ENCODE measurements around the gene MSTO1.
"Not testable (repeated sequence)": the region's sequence is repeated elsewhere in the genome, so short reads cannot be mapped to it uniquely, and the experiment has no call there.

MSTO1 gene

DNA sequence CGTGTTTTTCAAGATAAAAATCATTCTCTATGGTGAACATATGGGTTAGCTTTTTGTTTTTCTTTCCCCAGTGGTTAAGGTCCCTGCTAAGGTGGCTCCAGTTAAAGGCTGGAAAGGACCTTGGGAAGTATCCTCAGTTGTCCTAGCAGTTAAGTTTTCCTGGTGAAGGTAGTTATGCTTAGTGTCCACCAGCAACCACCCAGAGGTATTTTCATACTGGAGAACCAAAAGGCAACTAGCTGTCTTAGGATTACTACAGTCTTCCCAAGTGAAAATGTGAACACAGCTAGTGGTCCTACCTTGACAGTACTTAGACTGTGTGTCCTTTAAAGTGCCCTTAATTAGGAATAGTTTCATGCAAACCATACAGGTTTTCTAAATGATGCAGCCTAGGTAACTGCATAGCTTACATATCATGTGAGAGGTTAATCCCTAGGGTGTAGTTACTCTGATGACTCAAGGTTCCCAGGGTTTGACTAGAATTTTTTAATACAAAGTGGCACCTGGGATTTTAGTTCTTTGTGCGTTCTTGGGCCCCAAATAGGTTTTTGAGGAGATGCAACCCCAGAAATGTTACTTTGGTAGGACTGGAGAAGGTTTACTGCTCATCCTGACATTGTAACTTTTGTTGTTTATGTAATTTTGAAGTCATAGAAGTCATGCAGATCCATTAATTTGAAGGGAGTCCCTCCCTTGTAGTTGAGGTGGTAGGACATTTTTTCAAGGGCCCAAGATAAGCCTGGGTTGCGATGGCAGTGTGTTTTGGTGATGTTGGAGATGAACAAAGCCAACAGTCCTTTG is 42.0 kb downstream of the MSTO1 start:
- H3K4me3 ChIP-seq (ENCODE audit: control insufficient read depth, low read depth, low read length) = no peak overlapping the region
- no peak for DNase-seq (ENCODE audit: low read depth)
- TF ChIP-seq, protein P1, sequence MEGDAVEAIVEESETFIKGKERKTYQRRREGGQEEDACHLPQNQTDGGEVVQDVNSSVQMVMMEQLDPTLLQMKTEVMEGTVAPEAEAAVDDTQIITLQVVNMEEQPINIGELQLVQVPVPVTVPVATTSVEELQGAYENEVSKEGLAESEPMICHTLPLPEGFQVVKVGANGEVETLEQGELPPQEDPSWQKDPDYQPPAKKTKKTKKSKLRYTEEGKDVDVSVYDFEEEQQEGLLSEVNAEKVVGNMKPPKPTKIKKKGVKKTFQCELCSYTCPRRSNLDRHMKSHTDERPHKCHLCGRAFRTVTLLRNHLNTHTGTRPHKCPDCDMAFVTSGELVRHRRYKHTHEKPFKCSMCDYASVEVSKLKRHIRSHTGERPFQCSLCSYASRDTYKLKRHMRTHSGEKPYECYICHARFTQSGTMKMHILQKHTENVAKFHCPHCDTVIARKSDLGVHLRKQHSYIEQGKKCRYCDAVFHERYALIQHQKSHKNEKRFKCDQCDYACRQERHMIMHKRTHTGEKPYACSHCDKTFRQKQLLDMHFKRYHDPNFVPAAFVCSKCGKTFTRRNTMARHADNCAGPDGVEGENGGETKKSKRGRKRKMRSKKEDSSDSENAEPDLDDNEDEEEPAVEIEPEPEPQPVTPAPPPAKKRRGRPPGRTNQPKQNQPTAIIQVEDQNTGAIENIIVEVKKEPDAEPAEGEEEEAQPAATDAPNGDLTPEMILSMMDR (conservative IDR thresholded peaks at IDR 0.05; ENCODE audit: control insufficient read depth, insufficient read depth, low read depth, low read length) = no peak

DNA sequence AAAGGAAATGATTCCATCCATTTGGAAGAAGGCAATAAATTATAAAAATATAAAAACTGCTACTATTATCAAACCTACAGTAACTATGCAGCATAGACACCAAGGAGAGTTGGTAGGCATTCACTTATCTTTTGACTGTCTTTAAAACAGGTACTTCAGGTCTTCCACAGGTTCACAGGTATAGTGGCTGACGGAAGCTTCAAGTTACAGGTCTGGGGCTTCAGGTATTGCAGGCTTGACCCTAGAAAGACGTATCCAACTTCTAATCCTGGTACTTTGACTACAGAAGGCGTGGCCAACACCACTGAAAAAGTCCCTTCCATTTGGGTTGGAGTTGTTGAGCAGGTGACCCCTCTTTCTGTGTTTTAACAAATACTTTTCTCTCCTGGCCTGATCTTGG is 42.9 kb downstream of the MSTO1 start:
- no peak for DNase-seq (ENCODE audit: low read depth)
- TF ChIP-seq, protein P1 (conservative IDR thresholded peaks at IDR 0.05; ENCODE audit: control insufficient read depth, insufficient read depth, low read depth, low read length) = no peak
- H3K4me3 ChIP-seq (ENCODE audit: control insufficient read depth, low read depth, low read length) = no peak overlapping the region

DNA sequence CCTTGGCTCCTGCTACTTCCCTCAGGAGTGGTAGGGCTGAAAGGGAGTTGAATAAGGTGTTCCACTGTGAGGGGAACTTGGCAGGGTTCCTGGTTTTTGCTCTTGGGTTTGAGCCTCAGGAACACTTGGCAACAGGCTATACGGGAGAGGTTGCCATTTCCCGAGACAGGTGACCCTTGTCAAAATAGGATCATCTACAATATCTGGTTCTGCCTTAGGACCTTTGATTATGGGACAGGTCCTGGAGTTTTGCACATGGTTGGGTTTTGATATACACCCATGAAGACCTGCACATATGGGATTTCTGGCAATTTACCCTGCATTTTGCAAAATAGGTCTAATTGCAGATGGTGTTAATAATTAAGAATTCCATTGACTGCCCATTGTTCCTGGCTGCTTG is 47.4 kb downstream of the MSTO1 start:
- DNase-seq (ENCODE audit: low read depth) = no peak
- TF ChIP-seq, protein P1 (conservative IDR thresholded peaks at IDR 0.05; ENCODE audit: control insufficient read depth, insufficient read depth, low read depth, low read length) = no peak
- H3K4me3 ChIP-seq (ENCODE audit: control insufficient read depth, low read depth, low read length) = no peak overlapping the region

DNA sequence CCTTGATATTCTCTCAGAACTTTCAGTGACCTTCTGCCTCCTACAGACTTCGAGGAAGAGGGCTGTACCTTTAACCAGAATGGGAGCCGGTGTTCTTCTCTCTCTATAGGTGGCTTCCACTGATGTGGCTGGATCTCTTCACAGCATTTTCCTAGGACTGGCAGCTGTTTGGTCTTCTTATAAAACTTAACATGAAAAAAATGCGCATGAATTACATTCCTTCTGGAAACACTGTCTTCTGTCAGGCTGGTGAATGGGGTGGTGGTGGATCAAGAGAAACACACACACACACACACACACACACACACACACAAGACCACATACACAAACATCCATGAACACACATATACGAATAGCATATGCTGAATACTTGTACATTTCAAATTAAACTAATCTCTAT is 51.2 kb downstream of the MSTO1 start:
- DNase-seq (ENCODE audit: low read depth); H3K4me3 ChIP-seq (ENCODE audit: control insufficient read depth, low read depth, low read length): not testable (repeated sequence)

Data from fibroblast of mammary gland (primary cell).